ENCODE results near the gene CRIP2. TPM values are rescaled to one million over a fixed set of nuclear protein-coding genes. Genes with fewer than 3 reads are reported as not detected.

The CRIP2 gene
- total and polyA plus RNA-seq, 2 of the 13 experiments (the other 11 are each of a cell fraction or from before 2014, with no cell fraction given), result 31.6 to 37.9 TPM

DNA sequence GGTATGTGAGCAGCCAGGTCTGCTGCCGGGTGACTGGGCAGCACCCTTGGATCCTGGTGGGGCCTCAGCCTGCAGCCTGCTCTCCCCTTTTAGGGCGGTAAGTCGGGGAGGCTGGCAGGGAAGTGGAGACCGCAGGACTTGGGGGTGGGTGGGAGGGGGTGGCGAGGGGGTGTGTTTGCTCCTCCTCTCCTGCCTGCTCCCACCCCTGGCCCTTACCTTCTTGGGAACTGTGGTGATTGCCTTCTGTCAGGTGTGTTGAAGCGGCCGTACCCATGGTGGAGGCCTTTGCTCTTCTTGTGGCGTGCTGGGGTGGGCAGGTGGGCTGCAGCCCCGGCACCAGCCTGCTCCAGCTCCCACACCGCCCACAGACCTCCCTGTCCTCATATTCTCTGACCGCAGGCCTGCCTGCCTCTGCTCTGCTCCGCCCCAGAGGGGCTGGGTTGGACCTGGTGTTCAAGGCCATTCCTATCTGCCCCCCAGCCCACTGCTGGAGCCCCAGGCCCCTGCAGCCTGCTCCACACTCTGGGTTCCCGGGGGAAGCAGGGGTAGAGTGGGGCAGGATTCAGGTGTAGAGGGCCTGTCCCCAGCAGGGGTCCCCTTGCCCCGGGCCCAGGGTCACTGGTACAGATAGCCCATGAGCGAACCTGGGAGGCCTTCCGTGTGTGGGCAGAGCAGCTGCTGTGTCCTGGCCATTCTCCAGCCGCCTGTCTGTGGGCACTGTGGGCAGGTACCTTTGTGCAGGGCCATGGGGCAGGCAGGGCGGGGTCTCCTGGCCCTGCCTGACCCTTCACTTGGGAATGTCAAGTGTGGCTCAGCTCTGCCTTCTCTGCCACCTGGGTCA is 21.6 kb downstream of the CRIP2 start (continued):
- TF ChIP-seq, protein P1, sequence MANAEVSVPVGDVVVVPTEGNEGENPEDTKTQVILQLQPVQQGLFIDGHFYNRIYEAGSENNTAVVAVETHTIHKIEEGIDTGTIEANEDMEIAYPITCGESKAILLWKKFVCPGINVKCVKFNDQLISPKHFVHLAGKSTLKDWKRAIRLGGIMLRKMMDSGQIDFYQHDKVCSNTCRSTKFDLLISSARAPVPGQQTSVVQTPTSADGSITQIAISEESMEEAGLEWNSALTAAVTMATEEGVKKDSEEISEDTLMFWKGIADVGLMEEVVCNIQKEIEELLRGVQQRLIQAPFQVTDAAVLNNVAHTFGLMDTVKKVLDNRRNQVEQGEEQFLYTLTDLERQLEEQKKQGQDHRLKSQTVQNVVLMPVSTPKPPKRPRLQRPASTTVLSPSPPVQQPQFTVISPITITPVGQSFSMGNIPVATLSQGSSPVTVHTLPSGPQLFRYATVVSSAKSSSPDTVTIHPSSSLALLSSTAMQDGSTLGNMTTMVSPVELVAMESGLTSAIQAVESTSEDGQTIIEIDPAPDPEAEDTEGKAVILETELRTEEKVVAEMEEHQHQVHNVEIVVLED (CRISPR knock-in tag; IDR thresholded peaks at IDR 0.05; ENCODE audit: borderline replicate concordance), result peak; percentile 41; the same call in 1 of the 2 replicates
- TF ChIP-seq, protein P2, sequence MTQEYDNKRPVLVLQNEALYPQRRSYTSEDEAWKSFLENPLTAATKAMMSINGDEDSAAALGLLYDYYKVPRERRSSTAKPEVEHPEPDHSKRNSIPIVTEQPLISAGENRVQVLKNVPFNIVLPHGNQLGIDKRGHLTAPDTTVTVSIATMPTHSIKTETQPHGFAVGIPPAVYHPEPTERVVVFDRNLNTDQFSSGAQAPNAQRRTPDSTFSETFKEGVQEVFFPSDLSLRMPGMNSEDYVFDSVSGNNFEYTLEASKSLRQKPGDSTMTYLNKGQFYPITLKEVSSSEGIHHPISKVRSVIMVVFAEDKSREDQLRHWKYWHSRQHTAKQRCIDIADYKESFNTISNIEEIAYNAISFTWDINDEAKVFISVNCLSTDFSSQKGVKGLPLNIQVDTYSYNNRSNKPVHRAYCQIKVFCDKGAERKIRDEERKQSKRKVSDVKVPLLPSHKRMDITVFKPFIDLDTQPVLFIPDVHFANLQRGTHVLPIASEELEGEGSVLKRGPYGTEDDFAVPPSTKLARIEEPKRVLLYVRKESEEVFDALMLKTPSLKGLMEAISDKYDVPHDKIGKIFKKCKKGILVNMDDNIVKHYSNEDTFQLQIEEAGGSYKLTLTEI (CRISPR knock-in tag; conservative IDR thresholded peaks at IDR 0.05), result no peak
- no peak for TF ChIP-seq SMARCE1 (IDR thresholded peaks at IDR 0.05; ENCODE audit: borderline replicate concordance)
- TF ChIP-seq MED13 (CRISPR knock-in tag; IDR thresholded peaks at IDR 0.05), result no peak; the same call in 1 of the 2 replicates
- no peak for TF ChIP-seq RCOR2 (CRISPR knock-in tag; IDR thresholded peaks at IDR 0.05)
- no peak for TF ChIP-seq ZFP36L2 (CRISPR knock-in tag; IDR thresholded peaks at IDR 0.05)
- TF ChIP-seq ZNF782 (CRISPR knock-in tag; IDR thresholded peaks at IDR 0.05; ENCODE audit: borderline replicate concordance), result no peak
- TF ChIP-seq MBD4 (IDR thresholded peaks at IDR 0.05; ENCODE audit: borderline replicate concordance, low read length), result no peak
- no peak; the same call in 1 of the 2 replicates for TF ChIP-seq SNAPC2 (CRISPR knock-in tag; IDR thresholded peaks at IDR 0.05)
- TF ChIP-seq MIXL1 (CRISPR knock-in tag; IDR thresholded peaks at IDR 0.05), result peak; percentile 48; the same call in 1 of the 2 replicates
- TF ChIP-seq ZNF672 (CRISPR knock-in tag; IDR thresholded peaks at IDR 0.05), result no peak
- TF ChIP-seq, protein P3, sequence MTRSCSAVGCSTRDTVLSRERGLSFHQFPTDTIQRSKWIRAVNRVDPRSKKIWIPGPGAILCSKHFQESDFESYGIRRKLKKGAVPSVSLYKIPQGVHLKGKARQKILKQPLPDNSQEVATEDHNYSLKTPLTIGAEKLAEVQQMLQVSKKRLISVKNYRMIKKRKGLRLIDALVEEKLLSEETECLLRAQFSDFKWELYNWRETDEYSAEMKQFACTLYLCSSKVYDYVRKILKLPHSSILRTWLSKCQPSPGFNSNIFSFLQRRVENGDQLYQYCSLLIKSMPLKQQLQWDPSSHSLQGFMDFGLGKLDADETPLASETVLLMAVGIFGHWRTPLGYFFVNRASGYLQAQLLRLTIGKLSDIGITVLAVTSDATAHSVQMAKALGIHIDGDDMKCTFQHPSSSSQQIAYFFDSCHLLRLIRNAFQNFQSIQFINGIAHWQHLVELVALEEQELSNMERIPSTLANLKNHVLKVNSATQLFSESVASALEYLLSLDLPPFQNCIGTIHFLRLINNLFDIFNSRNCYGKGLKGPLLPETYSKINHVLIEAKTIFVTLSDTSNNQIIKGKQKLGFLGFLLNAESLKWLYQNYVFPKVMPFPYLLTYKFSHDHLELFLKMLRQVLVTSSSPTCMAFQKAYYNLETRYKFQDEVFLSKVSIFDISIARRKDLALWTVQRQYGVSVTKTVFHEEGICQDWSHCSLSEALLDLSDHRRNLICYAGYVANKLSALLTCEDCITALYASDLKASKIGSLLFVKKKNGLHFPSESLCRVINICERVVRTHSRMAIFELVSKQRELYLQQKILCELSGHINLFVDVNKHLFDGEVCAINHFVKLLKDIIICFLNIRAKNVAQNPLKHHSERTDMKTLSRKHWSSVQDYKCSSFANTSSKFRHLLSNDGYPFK (CRISPR knock-in tag; IDR thresholded peaks at IDR 0.05; ENCODE audit: borderline replicate concordance), result peak; percentile 61; the same call in 1 of the 2 replicates
- TF ChIP-seq, protein P4, sequence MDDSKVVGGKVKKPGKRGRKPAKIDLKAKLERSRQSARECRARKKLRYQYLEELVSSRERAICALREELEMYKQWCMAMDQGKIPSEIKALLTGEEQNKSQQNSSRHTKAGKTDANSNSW (CRISPR knock-in tag; IDR thresholded peaks at IDR 0.05; ENCODE audit: borderline replicate concordance), result no peak
- TF ChIP-seq PITX1 (CRISPR knock-in tag; IDR thresholded peaks at IDR 0.05), result no peak; the same call in 1 of the 2 replicates
- no peak for TF ChIP-seq ZNF768 (CRISPR knock-in tag; IDR thresholded peaks at IDR 0.05)
- TF ChIP-seq TBX3 (IDR thresholded peaks at IDR 0.05; ENCODE audit: borderline replicate concordance), result no peak
- no peak for TF ChIP-seq AGO1 (IDR thresholded peaks at IDR 0.05; ENCODE audit: low read depth, low read length, poor library complexity, severe bottlenecking)
- TF ChIP-seq ZNF263 (CRISPR knock-in tag; IDR thresholded peaks at IDR 0.05), result peak; percentile 47; the same call in 1 of the 2 replicates
- TF ChIP-seq, protein P5, sequence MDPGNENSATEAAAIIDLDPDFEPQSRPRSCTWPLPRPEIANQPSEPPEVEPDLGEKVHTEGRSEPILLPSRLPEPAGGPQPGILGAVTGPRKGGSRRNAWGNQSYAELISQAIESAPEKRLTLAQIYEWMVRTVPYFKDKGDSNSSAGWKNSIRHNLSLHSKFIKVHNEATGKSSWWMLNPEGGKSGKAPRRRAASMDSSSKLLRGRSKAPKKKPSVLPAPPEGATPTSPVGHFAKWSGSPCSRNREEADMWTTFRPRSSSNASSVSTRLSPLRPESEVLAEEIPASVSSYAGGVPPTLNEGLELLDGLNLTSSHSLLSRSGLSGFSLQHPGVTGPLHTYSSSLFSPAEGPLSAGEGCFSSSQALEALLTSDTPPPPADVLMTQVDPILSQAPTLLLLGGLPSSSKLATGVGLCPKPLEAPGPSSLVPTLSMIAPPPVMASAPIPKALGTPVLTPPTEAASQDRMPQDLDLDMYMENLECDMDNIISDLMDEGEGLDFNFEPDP (CRISPR knock-in tag; conservative IDR thresholded peaks at IDR 0.05), result no peak
- TF ChIP-seq BCL6 (CRISPR knock-in tag; IDR thresholded peaks at IDR 0.05), result peak; percentile 57; the same call in 1 of the 2 replicates

Measured in HepG2 (cell line).